ENCODE measurements around the gene CIDEA.
"Not testable (repeated sequence)": the region's sequence is repeated elsewhere in the genome, so short reads cannot be mapped to it uniquely, and the experiment has no call there.

The CIDEA gene

GRCh38 chr18:12238826-12239225, 15.3 kb upstream of the CIDEA start:
- no peak for DNase-seq (ENCODE audit: low read depth in 2 of 2, low spot score in 1 of 2)

- no peak for DNase-seq (ENCODE audit: low read depth in 2 of 2, low spot score in 1 of 2)
These were observed 14.7 kb upstream of the CIDEA start for GRCh38 chr18:12239431-12239830.

GRCh38 chr18:12242658-12243260, 11.4 kb upstream of the CIDEA start:
- no peak for DNase-seq (ENCODE audit: low read depth in 2 of 2, low spot score in 1 of 2)

- not testable (repeated sequence) for DNase-seq (ENCODE audit: low read depth in 2 of 2, low spot score in 1 of 2)
These were observed 10.9 kb upstream of the CIDEA start for GRCh38 chr18:12243272-12243671.

GRCh38 chr18:12245793-12246135, 8.4 kb upstream of the CIDEA start:
- no peak for DNase-seq (ENCODE audit: low read depth in 2 of 2, low spot score in 1 of 2)

- no peak for DNase-seq (ENCODE audit: low read depth in 2 of 2, low spot score in 1 of 2)
These were observed 7.0 kb upstream of the CIDEA start for GRCh38 chr18:12246849-12247808.

GRCh38 chr18:12247946-12248345, 6.2 kb upstream of the CIDEA start:
- DNase-seq (ENCODE audit: low read depth in 2 of 2, low spot score in 1 of 2), result no peak

- no peak for DNase-seq (ENCODE audit: low read depth in 2 of 2, low spot score in 1 of 2)
These were observed 5.0 kb upstream of the CIDEA start for GRCh38 chr18:12248926-12249720.

GRCh38 chr18:12251311-12251710, 2.9 kb upstream of the CIDEA start:
- no peak for DNase-seq (ENCODE audit: low read depth in 2 of 2, low spot score in 1 of 2)

GRCh38 chr18:12252061-12252460, 2.1 kb upstream of the CIDEA start:
- DNase-seq (ENCODE audit: low read depth in 2 of 2, low spot score in 1 of 2), result no peak

- DNase-seq (ENCODE audit: low read depth in 2 of 2, low spot score in 1 of 2), result no peak
These were observed 1.1 kb upstream of the CIDEA start for GRCh38 chr18:12253027-12253426.

GRCh38 chr18:12253663-12254135, 462 bp upstream of the CIDEA start:
- DNase-seq (ENCODE audit: low read depth in 2 of 2, low spot score in 1 of 2), result no peak

- DNase-seq (ENCODE audit: low read depth in 2 of 2, low spot score in 1 of 2), result no peak
These were observed 805 bp downstream of the CIDEA start for GRCh38 chr18:12254820-12255511.

- no peak for DNase-seq (ENCODE audit: low read depth in 2 of 2, low spot score in 1 of 2)
These were observed 1.5 kb downstream of the CIDEA start for GRCh38 chr18:12255626-12256026.

GRCh38 chr18:12256951-12257350, 2.8 kb downstream of the CIDEA start:
- no peak for DNase-seq (ENCODE audit: low read depth in 2 of 2, low spot score in 1 of 2)

GRCh38 chr18:12257996-12258718, 4.0 kb downstream of the CIDEA start:
- DNase-seq (ENCODE audit: low read depth in 2 of 2, low spot score in 1 of 2), result no peak

GRCh38 chr18:12258719-12259705, 4.9 kb downstream of the CIDEA start:
- no peak for DNase-seq (ENCODE audit: low read depth in 2 of 2, low spot score in 1 of 2)

- no peak for DNase-seq (ENCODE audit: low read depth in 2 of 2, low spot score in 1 of 2)
These were observed 8.6 kb downstream of the CIDEA start for GRCh38 chr18:12262748-12263147.

GRCh38 chr18:12264864-12265263, 10.7 kb downstream of the CIDEA start:
- no peak for DNase-seq (ENCODE audit: low read depth in 2 of 2, low spot score in 1 of 2)

Data from stimulated activated CD8-positive, alpha-beta memory T cell treated with anti-CD3 and anti-CD28 coated beads, Interleukin-4, amount 100 ng/mL, for 4 hours (primary cell).